Loucy (cell line): ENCODE data around the gene PGF.

Experiments
- H2AFZ ChIP-seq: fragments of 200-600 bp; sonication (generic); 2 replicates; pipeline ENCODE4 v1.6.0; 2016; ENCODE audit warnings: antibody characterized with exemption, mild to moderate bottlenecking, low read length, moderate library complexity
- H3F3A ChIP-seq: fragments of 200-600 bp; 2 replicates; pipeline ENCODE4 v1.6.0; 2016; ENCODE audit warnings: antibody characterized with exemption, low read depth, mild to moderate bottlenecking
- H3K27me3 ChIP-seq: fragments of 200-600 bp; sonication (generic); 2 replicates; pipeline ENCODE4 v1.6.1; 2014; ENCODE audit warnings: low read length, mild to moderate bottlenecking; ENCODE audit not compliant: insufficient read depth, poor library complexity, severe bottlenecking
- H3K36me3 ChIP-seq: fragments of 200-600 bp; sonication (generic); 2 replicates; pipeline ENCODE4 v1.6.1; 2016; ENCODE audit warnings: low read length; ENCODE audit not compliant: insufficient read depth
- H3K4me1 ChIP-seq: fragments of 200-600 bp; sonication (generic); 2 replicates; pipeline ENCODE4 v1.5.1; 2014; ENCODE audit warnings: low read length, mild to moderate bottlenecking; ENCODE audit not compliant: insufficient read depth, poor library complexity, severe bottlenecking
- H3K4me2 ChIP-seq: fragments of 200-600 bp; sonication (generic); 2 replicates; pipeline ENCODE4 v1.6.0; 2014; ENCODE audit warnings: antibody characterized with exemption, low read length, low read depth, mild to moderate bottlenecking; ENCODE audit not compliant: poor library complexity, severe bottlenecking
- H3K4me3 ChIP-seq: fragments of 200-600 bp; sonication (generic); 2 replicates; pipeline ENCODE4 v1.5.1; 2014; ENCODE audit warnings: low read length, mild to moderate bottlenecking, mixed read lengths; ENCODE audit not compliant: poor library complexity, severe bottlenecking
- H3K79me2 ChIP-seq: fragments of 200-600 bp; sonication (generic); 2 replicates; pipeline ENCODE4 v1.6.1; 2014; ENCODE audit warnings: low read length; ENCODE audit not compliant: insufficient read depth
- H3K9ac ChIP-seq: fragments of 200-600 bp; sonication (generic); 2 replicates; pipeline ENCODE4 v1.6.0; 2014; ENCODE audit warnings: mild to moderate bottlenecking, low read depth, low read length, moderate library complexity; ENCODE audit not compliant: poor library complexity, severe bottlenecking
- H3K9me2 ChIP-seq: fragments of 200-600 bp; sonication (generic); replicated peaks from 2 replicates; pipeline ENCODE4 v1.6.1; 2016; ENCODE audit warnings: low read depth, low read length, mixed read lengths
- H3K9me3 ChIP-seq: fragments of 200-600 bp; sonication (generic); 2 replicates; pipeline ENCODE4 v1.6.1; 2014; ENCODE audit warnings: mild to moderate bottlenecking, antibody characterized with exemption, low read length, low read depth; ENCODE audit not compliant: insufficient read depth
- H4K20me1 ChIP-seq: fragments of 200-600 bp; sonication (generic); 2 replicates; pipeline ENCODE4 v1.6.0; 2014; ENCODE audit warnings: antibody characterized with exemption, low read length, mild to moderate bottlenecking; ENCODE audit not compliant: insufficient read depth, poor library complexity, severe bottlenecking
- EZH2phosphoT487 ChIP-seq: fragments of 200-600 bp; IDR thresholded peaks from 2 replicates; pipeline ENCODE4 v1.6.1; 2018; ENCODE audit warnings: antibody characterized with exemption, mild to moderate bottlenecking, moderate library complexity, borderline replicate concordance
- TF ChIP-seq, protein P1 (sequence below): fragments of 200-600 bp; sonication (generic); conservative IDR thresholded peaks from 2 replicates; pipeline ENCODE4 v1.5.1; 2014; ENCODE audit warnings: mild to moderate bottlenecking, antibody characterized with exemption, low read length

PGF gene

DNA sequence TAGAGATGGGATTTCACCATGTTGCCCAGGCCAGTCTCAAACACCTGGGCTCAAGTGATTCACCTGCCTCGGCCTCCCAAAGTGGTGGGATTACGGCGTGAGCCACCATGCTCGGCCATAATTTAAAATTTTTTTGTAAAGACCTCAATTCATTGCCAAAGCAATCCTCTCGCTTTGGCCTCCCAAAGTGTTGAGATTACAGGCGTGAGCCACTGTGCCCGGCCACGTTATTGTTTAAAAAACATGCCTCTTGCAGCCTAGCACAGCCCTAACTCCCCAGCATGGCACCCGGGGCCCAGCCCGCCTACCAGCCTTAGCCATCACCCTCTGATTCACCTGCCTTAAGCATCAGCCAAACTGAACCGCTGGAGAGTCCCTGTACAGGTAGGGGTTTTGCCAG lies 19.2 kb downstream of the PGF start:
- no peaks in the 10 kb centered on the region for H3K36me3 ChIP-seq
- no peak overlapping the region for H3K4me3 ChIP-seq
- no peak overlapping the region for H3K9ac ChIP-seq
- H3K4me2 ChIP-seq, result no peak overlapping the region
- no peak overlapping the region for H2AFZ ChIP-seq
- no peaks in the 10 kb centered on the region for H4K20me1 ChIP-seq
- no peaks in the 10 kb centered on the region for H3F3A ChIP-seq
- H3K4me1 ChIP-seq, result peaks cover 32% of the 10 kb centered on the region
- H3K79me2 ChIP-seq, result no peaks in the 10 kb centered on the region
- no peaks in the 10 kb centered on the region for H3K27me3 ChIP-seq
- TF ChIP-seq, protein P1, sequence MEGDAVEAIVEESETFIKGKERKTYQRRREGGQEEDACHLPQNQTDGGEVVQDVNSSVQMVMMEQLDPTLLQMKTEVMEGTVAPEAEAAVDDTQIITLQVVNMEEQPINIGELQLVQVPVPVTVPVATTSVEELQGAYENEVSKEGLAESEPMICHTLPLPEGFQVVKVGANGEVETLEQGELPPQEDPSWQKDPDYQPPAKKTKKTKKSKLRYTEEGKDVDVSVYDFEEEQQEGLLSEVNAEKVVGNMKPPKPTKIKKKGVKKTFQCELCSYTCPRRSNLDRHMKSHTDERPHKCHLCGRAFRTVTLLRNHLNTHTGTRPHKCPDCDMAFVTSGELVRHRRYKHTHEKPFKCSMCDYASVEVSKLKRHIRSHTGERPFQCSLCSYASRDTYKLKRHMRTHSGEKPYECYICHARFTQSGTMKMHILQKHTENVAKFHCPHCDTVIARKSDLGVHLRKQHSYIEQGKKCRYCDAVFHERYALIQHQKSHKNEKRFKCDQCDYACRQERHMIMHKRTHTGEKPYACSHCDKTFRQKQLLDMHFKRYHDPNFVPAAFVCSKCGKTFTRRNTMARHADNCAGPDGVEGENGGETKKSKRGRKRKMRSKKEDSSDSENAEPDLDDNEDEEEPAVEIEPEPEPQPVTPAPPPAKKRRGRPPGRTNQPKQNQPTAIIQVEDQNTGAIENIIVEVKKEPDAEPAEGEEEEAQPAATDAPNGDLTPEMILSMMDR, result no peak
- TF ChIP-seq EZH2phosphoT487, result no peak
- no peaks in the 10 kb centered on the region for H3K9me3 ChIP-seq
- H3K9me2 ChIP-seq, result no peaks in the 10 kb centered on the region

DNA sequence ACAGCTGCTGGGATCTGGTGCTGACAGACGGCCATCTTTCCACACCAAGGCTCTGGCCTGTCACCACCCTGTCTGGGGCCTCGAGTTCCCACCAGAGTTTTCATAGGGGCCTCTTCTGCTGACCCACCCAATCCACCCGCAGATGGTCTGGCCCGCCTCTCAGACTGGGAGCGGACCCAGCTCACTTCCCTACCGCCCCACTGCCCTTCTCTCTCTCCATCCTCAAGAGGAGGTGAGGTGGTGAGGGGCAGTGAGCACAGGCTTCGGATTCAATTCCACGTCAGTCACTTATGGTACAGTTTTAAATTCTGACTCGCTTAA lies 20.1 kb downstream of the PGF start:
- TF ChIP-seq EZH2phosphoT487, result no peak
- TF ChIP-seq, protein P1, result no peak

DNA sequence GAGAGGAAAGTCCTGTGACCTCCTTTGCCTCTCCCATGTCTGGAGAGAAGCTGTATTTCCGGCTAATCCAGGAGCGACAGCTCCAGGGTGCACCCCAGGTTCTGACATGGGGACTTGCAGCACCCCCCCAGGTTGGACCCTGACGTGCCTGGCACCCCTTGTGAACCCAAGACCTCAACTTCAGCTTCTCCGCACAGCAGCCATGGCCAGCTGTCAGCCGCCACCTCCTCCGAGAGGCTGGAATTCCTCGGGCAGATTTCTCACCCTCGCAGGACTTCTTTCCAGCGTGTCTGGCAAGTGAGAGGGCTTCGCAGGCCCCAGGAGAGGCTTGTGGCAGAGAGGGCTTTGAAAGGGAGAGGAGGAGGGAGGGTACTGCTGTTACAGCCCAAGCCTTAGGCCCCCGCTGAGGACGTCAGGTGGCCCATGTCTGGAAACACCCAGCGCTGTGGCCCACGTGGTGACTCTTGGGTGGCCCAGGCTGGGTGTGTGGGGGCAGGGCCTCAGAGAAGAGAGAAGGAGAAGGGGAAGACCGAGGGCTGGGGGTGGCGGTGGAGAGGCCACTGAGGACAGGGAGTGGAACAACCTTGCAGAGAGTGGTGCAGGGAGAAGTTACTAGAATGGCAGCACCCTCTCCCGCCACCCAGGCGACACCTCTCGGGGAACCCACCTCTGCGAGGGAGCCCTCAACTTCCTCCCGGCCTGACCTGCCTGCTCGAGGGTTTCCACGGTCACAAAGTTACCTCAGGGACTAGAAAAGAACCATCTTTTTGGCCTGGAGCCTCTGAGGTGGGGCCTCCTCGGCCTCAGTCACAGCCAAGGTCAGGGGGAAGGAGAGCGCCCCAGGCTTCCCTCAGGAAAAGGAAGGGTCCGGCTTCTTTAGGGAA lies 20.7 kb downstream of the PGF start:
- Histone ChIP-seq H3K36me3 (no peaks in the 10 kb centered on the region), H3K9me2 (no peaks in the 10 kb centered on the region), H3K4me2 (no peak overlapping the region), H3K4me3 (no peak overlapping the region), H4K20me1 (no peaks in the 10 kb centered on the region), H3K9me3 (no peaks in the 10 kb centered on the region), H3K27me3 (no peaks in the 10 kb centered on the region), H3K9ac (no peak overlapping the region), H2AFZ (no peak overlapping the region), H3F3A (no peaks in the 10 kb centered on the region), H3K79me2 (no peaks in the 10 kb centered on the region), H3K4me1 (peaks cover 25% of the 10 kb centered on the region)
- TF ChIP-seq EZH2phosphoT487, result no peak
- TF ChIP-seq, protein P1, result no peak

More for the DNA sequence above, 20.1 kb downstream of the PGF start:
- Histone ChIP-seq H3K4me3 (no peak overlapping the region), H2AFZ (no peak overlapping the region), H3K9ac (no peak overlapping the region), H3K36me3 (no peaks in the 10 kb centered on the region), H3K27me3 (no peaks in the 10 kb centered on the region), H3K79me2 (no peaks in the 10 kb centered on the region), H3K4me1 (peaks cover 31% of the 10 kb centered on the region), H4K20me1 (no peaks in the 10 kb centered on the region), H3K4me2 (no peak overlapping the region), H3K9me3 (no peaks in the 10 kb centered on the region), H3F3A (no peaks in the 10 kb centered on the region), H3K9me2 (no peaks in the 10 kb centered on the region)
